ENCODE measurements around the gene IFNGR2.

The IFNGR2 gene

DNA sequence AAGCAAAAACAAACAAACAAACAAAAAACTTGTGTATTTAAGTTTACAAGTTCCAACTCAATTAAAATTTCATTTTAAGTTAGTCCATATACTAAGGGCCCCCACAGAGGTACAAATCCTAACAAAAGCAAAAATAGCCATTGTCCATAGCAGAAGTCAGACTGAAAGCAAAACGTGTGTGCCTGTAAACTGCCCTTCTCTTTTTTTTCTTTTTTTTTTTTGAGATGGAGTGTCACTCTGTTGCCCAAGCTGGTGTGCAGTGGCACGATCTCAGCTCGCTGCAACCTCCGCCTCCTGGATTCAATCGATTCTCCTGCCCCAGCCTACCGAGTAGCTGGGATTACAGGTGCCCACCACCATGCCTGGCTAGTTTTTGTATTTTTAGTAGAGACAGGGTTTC lies 11.6 kb upstream of the IFNGR2 start:
- ChIA-PET CTCF (interaction anchor here (0.7 to 2.0 kb wide), 2 partner anchors 30 to 56 kb away, joined by 3 to 6 read pairs; no protein-coding TSS in a partner anchor), POLR2A (ENCODE audit: low non-redundant PET) (no interaction called here)
- TF ChIP-seq, protein P1, sequence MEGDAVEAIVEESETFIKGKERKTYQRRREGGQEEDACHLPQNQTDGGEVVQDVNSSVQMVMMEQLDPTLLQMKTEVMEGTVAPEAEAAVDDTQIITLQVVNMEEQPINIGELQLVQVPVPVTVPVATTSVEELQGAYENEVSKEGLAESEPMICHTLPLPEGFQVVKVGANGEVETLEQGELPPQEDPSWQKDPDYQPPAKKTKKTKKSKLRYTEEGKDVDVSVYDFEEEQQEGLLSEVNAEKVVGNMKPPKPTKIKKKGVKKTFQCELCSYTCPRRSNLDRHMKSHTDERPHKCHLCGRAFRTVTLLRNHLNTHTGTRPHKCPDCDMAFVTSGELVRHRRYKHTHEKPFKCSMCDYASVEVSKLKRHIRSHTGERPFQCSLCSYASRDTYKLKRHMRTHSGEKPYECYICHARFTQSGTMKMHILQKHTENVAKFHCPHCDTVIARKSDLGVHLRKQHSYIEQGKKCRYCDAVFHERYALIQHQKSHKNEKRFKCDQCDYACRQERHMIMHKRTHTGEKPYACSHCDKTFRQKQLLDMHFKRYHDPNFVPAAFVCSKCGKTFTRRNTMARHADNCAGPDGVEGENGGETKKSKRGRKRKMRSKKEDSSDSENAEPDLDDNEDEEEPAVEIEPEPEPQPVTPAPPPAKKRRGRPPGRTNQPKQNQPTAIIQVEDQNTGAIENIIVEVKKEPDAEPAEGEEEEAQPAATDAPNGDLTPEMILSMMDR (conservative IDR thresholded peaks at IDR 0.05; ENCODE audit: low read depth), result no peak
- DNase-seq (ENCODE audit: low spot score), result no peak
- peak overlapping the region; percentile 80; the same call in 1 of the 2 replicates for H3K27ac ChIP-seq

DNA sequence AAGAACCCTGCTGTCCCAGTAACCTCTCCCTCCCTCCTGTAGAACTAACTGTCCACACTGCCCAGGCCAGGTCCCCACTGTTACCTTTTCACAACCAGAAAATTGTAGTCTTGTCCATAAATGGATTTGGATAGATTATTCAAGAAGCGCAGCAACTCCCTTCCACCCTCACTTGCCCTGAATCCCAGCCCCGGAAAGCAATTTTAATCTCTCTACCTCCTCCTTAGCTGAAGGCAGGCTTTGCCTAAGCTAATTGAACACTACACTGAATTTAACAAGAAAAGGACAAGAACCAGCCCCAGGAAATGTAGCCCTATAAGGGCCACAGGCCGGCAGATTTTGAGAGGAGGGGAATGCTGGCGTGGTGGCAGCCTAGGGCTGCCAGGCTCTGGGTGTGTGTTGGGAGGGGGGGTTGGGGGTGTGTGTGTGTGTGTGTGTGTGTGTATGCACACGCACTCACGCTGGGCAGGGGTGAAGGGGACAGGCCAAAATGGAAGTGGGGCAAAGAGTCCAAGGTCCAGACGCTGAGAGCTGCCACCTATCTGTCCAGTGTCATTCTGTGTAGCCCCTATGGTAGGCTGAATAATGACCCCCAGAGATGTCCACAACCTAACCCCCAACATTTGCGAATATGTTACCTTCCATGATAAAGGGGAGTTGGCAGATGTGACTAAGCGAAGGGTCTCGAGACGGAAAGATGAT lies 10.8 kb upstream of the IFNGR2 start:
- CTCF ChIA-PET, result no interaction called here
- DNase-seq (ENCODE audit: low spot score), result no peak
- POLR2A ChIA-PET (ENCODE audit: low non-redundant PET), result no interaction called here
- peak overlapping the region; percentile 16; the same call in 1 of the 2 replicates for H3K27ac ChIP-seq
- TF ChIP-seq, protein P1 (conservative IDR thresholded peaks at IDR 0.05; ENCODE audit: low read depth), result no peak

DNA sequence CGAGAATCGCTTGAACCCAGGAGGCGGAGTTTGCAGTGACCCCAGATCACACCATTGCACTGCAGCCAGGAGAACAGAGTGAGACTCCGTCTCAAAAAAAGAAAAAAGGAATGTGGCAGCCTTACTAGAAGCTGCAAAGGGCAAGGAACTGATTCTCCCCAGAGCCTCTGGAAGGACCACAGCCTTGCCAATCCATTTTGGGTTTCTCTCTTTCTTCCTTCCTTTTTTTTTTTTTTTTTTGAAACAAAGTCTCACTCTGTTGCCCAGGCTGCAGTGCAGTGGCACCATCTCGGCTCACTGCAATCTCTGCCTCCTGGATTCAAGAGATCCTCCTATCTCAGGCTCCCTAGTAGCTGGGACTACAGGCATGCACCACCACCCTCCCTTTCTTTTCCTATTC lies 9.9 kb upstream of the IFNGR2 start:
- DNase-seq (ENCODE audit: low spot score), result no peak
- TF ChIP-seq, protein P1 (conservative IDR thresholded peaks at IDR 0.05; ENCODE audit: low read depth), result no peak
- ChIA-PET CTCF (no interaction called here), POLR2A (ENCODE audit: low non-redundant PET) (no interaction called here)
- H3K27ac ChIP-seq, result no peak overlapping the region

DNA sequence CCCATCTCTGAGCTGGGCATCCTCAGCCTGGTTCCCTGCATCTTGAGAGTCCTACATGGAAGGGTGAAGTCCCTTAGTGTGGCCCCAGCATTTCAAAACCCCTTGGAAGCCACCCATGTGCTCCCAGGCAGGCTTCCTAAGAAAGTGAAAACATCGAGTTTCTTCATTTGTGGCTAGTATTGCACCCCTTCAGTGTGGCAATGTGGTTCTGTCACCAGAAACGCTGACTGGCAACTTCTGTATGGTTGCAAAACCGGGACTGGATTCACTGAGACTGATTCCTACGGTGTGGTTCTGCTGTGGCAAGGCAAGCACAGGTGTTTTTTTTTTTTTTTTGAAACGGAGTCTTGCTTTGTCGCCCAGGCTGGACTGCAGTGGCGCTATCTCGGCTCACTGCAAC lies 9.0 kb upstream of the IFNGR2 start:
- CTCF ChIA-PET, result no interaction called here
- TF ChIP-seq, protein P1 (conservative IDR thresholded peaks at IDR 0.05; ENCODE audit: low read depth), result no peak
- DNase-seq (ENCODE audit: low spot score), result no peak
- POLR2A ChIA-PET (ENCODE audit: low non-redundant PET), result no interaction called here
- no peak overlapping the region for H3K27ac ChIP-seq

DNA sequence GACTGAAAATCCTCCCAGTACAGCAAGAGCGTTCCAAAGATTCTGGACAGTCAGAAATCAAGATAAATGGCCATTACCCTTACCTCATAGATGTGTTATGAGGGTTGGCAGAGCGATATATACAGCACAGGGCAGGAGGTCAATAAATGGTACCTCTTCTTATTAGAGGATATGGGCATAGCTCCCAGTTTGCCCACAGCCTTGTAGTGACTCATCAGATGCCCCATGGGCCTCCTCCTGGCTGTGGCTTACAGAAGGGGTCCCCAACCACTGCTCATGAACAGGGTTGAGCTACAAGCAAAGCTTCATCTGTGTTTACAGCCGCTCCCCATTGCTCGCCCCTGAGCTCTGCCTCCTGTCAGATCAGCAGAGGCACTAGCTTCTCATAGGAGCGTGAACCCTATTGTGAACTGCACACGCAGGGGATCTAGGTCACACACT lies 7.3 kb upstream of the IFNGR2 start:
- DNase-seq (ENCODE audit: low spot score), result no peak
- TF ChIP-seq, protein P1 (conservative IDR thresholded peaks at IDR 0.05; ENCODE audit: low read depth), result no peak
- peak overlapping the region; percentile 77 for H3K27ac ChIP-seq
- CTCF ChIA-PET, result interaction anchor here (1.0 kb wide), 1 partner anchor 34 kb away, joined by 3 read pairs; no protein-coding TSS in a partner anchor
- POLR2A ChIA-PET (ENCODE audit: low non-redundant PET), result interaction anchor here (0.6 kb wide), 1 partner anchor 10 kb away, joined by 4 read pairs; no protein-coding TSS in a partner anchor

DNA sequence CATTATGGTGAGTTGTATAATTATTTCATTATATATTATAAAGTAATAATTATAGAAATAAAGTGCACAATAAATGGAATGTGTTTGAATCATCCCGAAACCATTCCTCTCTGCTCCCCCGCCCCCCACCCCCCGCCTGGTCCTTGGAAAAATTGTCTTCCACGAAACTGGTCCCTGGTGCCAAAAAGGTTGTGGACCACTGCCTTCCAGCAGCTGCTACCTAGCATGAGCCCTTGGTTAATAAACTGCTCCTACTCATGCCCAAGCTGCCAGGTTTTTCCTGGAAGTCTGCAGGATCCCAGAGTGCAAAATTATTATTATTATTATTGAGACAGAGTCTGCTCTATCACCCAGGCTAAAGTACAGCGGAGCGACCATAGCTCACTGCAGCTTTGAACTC lies 6.8 kb upstream of the IFNGR2 start:
- CTCF ChIA-PET, result interaction anchor here (0.6 to 1.0 kb wide), 2 partner anchors 11 to 35 kb away, joined by 3 to 7 read pairs; no protein-coding TSS in a partner anchor
- POLR2A ChIA-PET (ENCODE audit: low non-redundant PET), result interaction anchor here (0.6 kb wide), 1 partner anchor 10 kb away, joined by 4 read pairs; no protein-coding TSS in a partner anchor

More for the DNA sequence above, 6.8 kb upstream of the IFNGR2 start:
- no peak for DNase-seq (ENCODE audit: low spot score)
- H3K27ac ChIP-seq, result peak overlapping the region; percentile 77
- TF ChIP-seq, protein P1 (conservative IDR thresholded peaks at IDR 0.05; ENCODE audit: low read depth), result no peak
